IMR-90 (cell line): ENCODE measurements around the gene RBL2. TPM values are rescaled to one million over a fixed set of nuclear protein-coding genes. Genes with fewer than 3 reads are reported as not detected.

Source experiments
- ATAC-seq: fragments of 200-7000 bp; cut with Tn5 transposase; 2 replicates; pipeline ENCODE4 v1.9.1; 2020; ENCODE audit warnings: low read depth, mild to moderate bottlenecking, moderate library complexity
- BruUV-seq: library from RNA; stranded (reverse); fragments of 400-500 nt; replicated peaks from 2 replicates; lab custom pipeline; 2021; lab: Mats Ljungman, UMichigan
- CTCF ChIA-PET: fragments of 300-600 bp; formaldehyde crosslinking; extraction: SDS; loops from one replicate; lab custom pipeline; 2021; ENCODE audit warnings: antibody characterized with exemption; lab: Yijun Ruan, JAX
- POLR2A ChIA-PET: fragments of 300-600 bp; sonication (Branson Sonifier 250); formaldehyde crosslinking; loops from one replicate; lab custom pipeline; 2022; ENCODE audit warnings: antibody characterized with exemption; ENCODE audit not compliant: unreplicated experiment; lab: Charles Lee
- DNase-seq: peaks from one replicate; pipeline ENCODE4 v3.0.0; 2013
- H2AFZ ChIP-seq: replicated peaks from 2 replicates; pipeline ENCODE3; 2013; ENCODE audit warnings: low read length, mild to moderate bottlenecking; ENCODE audit not compliant: poor library complexity
- H2AK5ac ChIP-seq: 2 replicates; pipeline ENCODE4 v1.6.1; 2013; ENCODE audit warnings: low read depth, low read length, inconsistent platforms
- H2AK9ac ChIP-seq: replicated peaks from 2 replicates; pipeline ENCODE3; 2013; ENCODE audit warnings: mild to moderate bottlenecking, low read depth, low read length, moderate library complexity; ENCODE audit not compliant: poor library complexity
- H2BK120ac ChIP-seq: 2 replicates; pipeline ENCODE4 v1.6.1; 2013; ENCODE audit warnings: low read depth, low read length, inconsistent platforms
- H2BK15ac ChIP-seq: 3 replicates; pipeline ENCODE4 v1.6.1; 2013; ENCODE audit warnings: low read depth, low read length, inconsistent platforms
- H2BK20ac ChIP-seq: 2 replicates; pipeline ENCODE4 v1.6.1; 2013; ENCODE audit warnings: low read depth, mild to moderate bottlenecking, inconsistent platforms, low read length, moderate library complexity
- H2BK5ac ChIP-seq: 2 replicates; pipeline ENCODE4 v1.6.1; 2013; ENCODE audit warnings: mild to moderate bottlenecking, low read depth, low read length, inconsistent platforms; ENCODE audit not compliant: poor library complexity, severe bottlenecking
- H3K14ac ChIP-seq: replicated peaks from 2 replicates; pipeline ENCODE4 v1.6.1; 2013; ENCODE audit warnings: low read depth, low read length, inconsistent platforms
- H3K18ac ChIP-seq: 2 replicates; pipeline ENCODE4 v1.6.1; 2013; ENCODE audit warnings: low read depth, low read length, control low read depth
- H3K23ac ChIP-seq: 2 replicates; pipeline ENCODE4 v1.6.1; 2013; ENCODE audit warnings: low read depth, low read length, inconsistent platforms
- H3K27ac ChIP-seq: 2 replicates; pipeline ENCODE4 v1.5.1; 2013; ENCODE audit warnings: mild to moderate bottlenecking, control low read depth, low read length; ENCODE audit not compliant: insufficient read depth
- H3K27me3 ChIP-seq: 2 replicates; pipeline ENCODE4 v1.6.1; 2013; ENCODE audit warnings: low read length; ENCODE audit not compliant: control insufficient read depth, insufficient read depth
- H3K36me3 ChIP-seq: 2 replicates; pipeline ENCODE4 v1.6.1; 2013; ENCODE audit warnings: low read length, mixed read lengths; ENCODE audit not compliant: control insufficient read depth, insufficient read depth
- H3K4ac ChIP-seq: 2 replicates; pipeline ENCODE4 v1.6.1; 2013; ENCODE audit warnings: low read depth, low read length, inconsistent platforms
- H3K4me1 ChIP-seq: 2 replicates; pipeline ENCODE4 v1.6.1; 2013; ENCODE audit warnings: low read length, mixed read lengths; ENCODE audit not compliant: control insufficient read depth, insufficient read depth
- H3K4me2 ChIP-seq: 2 replicates; pipeline ENCODE4 v1.6.1; 2013; ENCODE audit warnings: low read depth, mild to moderate bottlenecking, control low read depth, low read length, moderate library complexity
- H3K4me3 ChIP-seq: 2 replicates; pipeline ENCODE4 v1.5.1; 2013; ENCODE audit warnings: low read depth, mild to moderate bottlenecking, control low read depth, low read length, moderate library complexity; ENCODE audit not compliant: insufficient read depth
- H3K56ac ChIP-seq: 2 replicates; pipeline ENCODE4 v1.6.1; 2013; ENCODE audit warnings: low read length, inconsistent platforms; ENCODE audit not compliant: insufficient read depth; ENCODE audit errors: extremely low read depth
- H3K79me1 ChIP-seq, 2 experiments: 2 replicates each; pipeline ENCODE4 v1.6.1; 2013; ENCODE audit warnings: low read length in 2 of 2, inconsistent platforms in 1 of 2, low read depth in 1 of 2
- H3K9ac ChIP-seq: 2 replicates; pipeline ENCODE4 v1.6.1; 2013; ENCODE audit warnings: low read depth, low read length, control low read depth
- H3K9me1 ChIP-seq: 2 replicates; pipeline ENCODE4 v1.6.1; 2013; ENCODE audit warnings: low read length, inconsistent platforms; ENCODE audit not compliant: insufficient read depth
- H3K9me3 ChIP-seq: 2 replicates; pipeline ENCODE4 v1.6.1; 2013; ENCODE audit warnings: low read length; ENCODE audit not compliant: control insufficient read depth, insufficient read depth
- H4K20me1 ChIP-seq: 2 replicates; pipeline ENCODE4 v1.6.1; 2013; ENCODE audit warnings: low read length, inconsistent platforms; ENCODE audit not compliant: insufficient read depth
- H4K5ac ChIP-seq: 2 replicates; pipeline ENCODE4 v1.6.1; 2013; ENCODE audit warnings: mild to moderate bottlenecking, low read depth, low read length, control low read depth
- H4K8ac ChIP-seq, 2 experiments: 2 replicates each; pipeline ENCODE4 v1.6.1; 2013; ENCODE audit warnings: low read depth in 2 of 2, low read length in 2 of 2, control low read depth in 1 of 2, inconsistent platforms in 1 of 2
- H4K91ac ChIP-seq: 2 replicates; pipeline ENCODE4 v1.6.1; 2013; ENCODE audit warnings: low read depth, low read length, inconsistent platforms; ENCODE audit not compliant: insufficient read depth
- BHLHE40 ChIP-seq: fragments of 150-350 bp; IDR thresholded peaks from 2 replicates; pipeline ENCODE4 v1.6.1; 2016; ENCODE audit warnings: mild to moderate bottlenecking, low read depth, low read length
- CEBPB ChIP-seq: IDR thresholded peaks from 2 replicates; pipeline ENCODE4 v1.6.1; 2012; ENCODE audit warnings: low read depth, low read length, improper control_type of control experiment
- CHD1 ChIP-seq: IDR thresholded peaks from 2 replicates; pipeline ENCODE4 v1.6.1; 2012; ENCODE audit warnings: low read depth, low read length, improper control_type of control experiment
- FOS ChIP-seq: fragments of 150-350 bp; IDR thresholded peaks from 2 replicates; pipeline ENCODE4 v1.6.1; 2016; ENCODE audit warnings: low read depth, low read length
- MAFK ChIP-seq: IDR thresholded peaks from 2 replicates; pipeline ENCODE4 v1.6.1; 2012; ENCODE audit warnings: low read depth, low read length, improper control_type of control experiment
- MAZ ChIP-seq: IDR thresholded peaks from 2 replicates; pipeline ENCODE4 v1.6.1; 2012; ENCODE audit warnings: low read depth, mild to moderate bottlenecking, low read length, improper control_type of control experiment, moderate library complexity, borderline replicate concordance
- MXI1 ChIP-seq: IDR thresholded peaks from 2 replicates; pipeline ENCODE4 v1.6.1; 2012; ENCODE audit warnings: low read depth, mild to moderate bottlenecking, low read length, moderate library complexity, borderline replicate concordance
- NFE2L2 ChIP-seq: fragments of 150-350 bp; IDR thresholded peaks from 2 replicates; pipeline ENCODE4 v1.6.1; 2016; ENCODE audit warnings: low read depth, mild to moderate bottlenecking, low read length
- POLR2A ChIP-seq: IDR thresholded peaks from 2 replicates; pipeline ENCODE4 v1.6.1; 2012; ENCODE audit warnings: mild to moderate bottlenecking, low read depth, low read length
- RAD21 ChIP-seq: IDR thresholded peaks from 2 replicates; pipeline ENCODE4 v1.6.1; 2012; ENCODE audit warnings: low read length, improper control_type of control experiment
- RCOR1 ChIP-seq: IDR thresholded peaks from 2 replicates; pipeline ENCODE4 v1.6.1; 2012; ENCODE audit warnings: mild to moderate bottlenecking, low read length, improper control_type of control experiment; ENCODE audit not compliant: insufficient replicate concordance
- SMC3 ChIP-seq: fragments of 150-350 bp; IDR thresholded peaks from 2 replicates; pipeline ENCODE4 v1.6.1; 2016; ENCODE audit warnings: low read depth, mild to moderate bottlenecking, antibody characterized with exemption, low read length, moderate library complexity
- WGBS, 2 experiments: methylation state at CpG; one replicate each; pipeline versions ENCODE4 v1.1.5 to v1.1.7; 2013; ENCODE audit warnings: missing lambda C conversion rate in 2 of 2; ENCODE audit not compliant: insufficient read length in 1 of 2; ENCODE audit errors: extremely low coverage in 2 of 2; 5-methylcytosine and 5-hydroxymethylcytosine counted together
- dilution Hi-C: fragments of 300-500 bp; cut with HindIII; formaldehyde crosslinking; loops from one replicate; pipeline ENCODE4 v1.14.3; 2018; ENCODE audit warnings: low sequenced_read_pairs; ENCODE audit not compliant: unreplicated experiment
- in situ Hi-C: fragments of 300-500 bp; cut with MboI; formaldehyde crosslinking; loops from 3 replicates; pipeline ENCODE4 v1.14.3; 2019; ENCODE audit warnings: low sequenced_read_pairs, inconsistent platforms, mixed read lengths
- intact Hi-C: fragments of 100-400 bp; cut with micrococcal nuclease; formaldehyde crosslinking; loops from 2 replicates; pipeline ENCODE4 v1.10.0; 2022
- polyA plus RNA-seq, 3 experiments: library from polyadenylated mRNA; depleted of rRNA; stranded (reverse); fragments of >200 nt; gene quantifications; 2 replicates each; pipeline ENCODE4 v1.2.3, GENCODE V29; 2012; ENCODE audit warnings: low replicate concordance in 1 of 3
- total RNA-seq: library from RNA; depleted of rRNA; stranded (reverse); fragments of >200 nt; gene quantifications from 2 replicates; pipeline ENCODE4 v1.2.3, GENCODE V29; 2012
- TF ChIP-seq, protein P1 (sequence below): conservative IDR thresholded peaks from 2 replicates; pipeline ENCODE4 v1.5.1; 2012; ENCODE audit warnings: mild to moderate bottlenecking, low read depth, low read length, improper control_type of control experiment
- TF ChIP-seq, protein P2 (sequence below): fragments of 150-350 bp; IDR thresholded peaks from 2 replicates; pipeline ENCODE4 v1.6.1; 2017; ENCODE audit warnings: mild to moderate bottlenecking, antibody characterized with exemption, low read length, low read depth

The RBL2 gene
- total and polyA plus RNA-seq, 2 of the 4 experiments (the other 2 are of a cell fraction): 19.7 to 23.4 TPM

DNA sequence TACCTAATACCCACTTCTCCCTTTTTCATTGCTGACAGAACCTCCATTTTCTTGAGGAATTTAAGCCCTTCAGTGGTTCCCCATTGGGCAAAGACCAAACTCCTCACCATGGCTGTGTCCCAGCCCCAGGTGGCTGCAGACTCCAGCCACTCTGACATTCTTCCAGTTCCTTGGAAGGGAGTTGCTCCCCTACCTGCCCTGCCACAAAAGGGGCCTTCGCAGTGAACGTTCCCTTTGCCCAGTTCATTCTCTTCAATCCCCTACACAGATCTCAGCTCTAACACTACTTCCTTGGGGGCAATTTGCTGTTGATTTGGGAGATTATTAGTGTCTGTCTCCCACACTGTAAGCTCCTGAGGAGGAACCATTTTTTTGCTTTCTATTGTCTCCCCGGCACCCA is 72.0 kb downstream of the RBL2 start:
- Histone ChIP-seq H3K4me3 (no peak overlapping the region), H3K27ac (no peak overlapping the region), H3K9me1 (0 out of 2 replicates have a peak, but pooled peaks cover 8% of the 10 kb centered on the region), H3K23ac (no peak overlapping the region), H4K91ac (no peak overlapping the region), H2AK5ac (no peak overlapping the region), H3K18ac (no peak overlapping the region), H3K4me2 (no peak overlapping the region), H4K5ac (no peak overlapping the region), H4K20me1 (no peaks in the 10 kb centered on the region), H3K36me3 (no peaks in the 10 kb centered on the region), H2AK9ac (no peak overlapping the region), H3K27me3 (no peaks in the 10 kb centered on the region), H3K4me1 (peaks cover 6% of the 10 kb centered on the region), H2BK5ac (no peak overlapping the region), H3K9ac (no peak overlapping the region), H3K79me1 (peaks cover 6 to 9% of the 10 kb centered on the region in 2 experiments; a peak in 3 of 4 replicates), H3K14ac (no peak overlapping the region), H3K56ac (no peak overlapping the region), H4K8ac (no peak overlapping the region), H3K4ac (no peak overlapping the region), H2BK15ac (no peak overlapping the region), H2BK20ac (no peak overlapping the region), H2BK120ac (no peak overlapping the region), H2AFZ (no peak overlapping the region), H3K9me3 (no peaks in the 10 kb centered on the region)
- DNase-seq (no peak), ATAC-seq (no peak)
- TF ChIP-seq FOS (no peak), MAZ (no peak), CHD1 (no peak), MAFK (no peak), SMC3 (no peak), POLR2A (no peak), RAD21 (no peak), BHLHE40 (no peak), NFE2L2 (no peak), CEBPB (no peak), RCOR1 (no peak), MXI1 (no peak)
- TF ChIP-seq, protein P1, sequence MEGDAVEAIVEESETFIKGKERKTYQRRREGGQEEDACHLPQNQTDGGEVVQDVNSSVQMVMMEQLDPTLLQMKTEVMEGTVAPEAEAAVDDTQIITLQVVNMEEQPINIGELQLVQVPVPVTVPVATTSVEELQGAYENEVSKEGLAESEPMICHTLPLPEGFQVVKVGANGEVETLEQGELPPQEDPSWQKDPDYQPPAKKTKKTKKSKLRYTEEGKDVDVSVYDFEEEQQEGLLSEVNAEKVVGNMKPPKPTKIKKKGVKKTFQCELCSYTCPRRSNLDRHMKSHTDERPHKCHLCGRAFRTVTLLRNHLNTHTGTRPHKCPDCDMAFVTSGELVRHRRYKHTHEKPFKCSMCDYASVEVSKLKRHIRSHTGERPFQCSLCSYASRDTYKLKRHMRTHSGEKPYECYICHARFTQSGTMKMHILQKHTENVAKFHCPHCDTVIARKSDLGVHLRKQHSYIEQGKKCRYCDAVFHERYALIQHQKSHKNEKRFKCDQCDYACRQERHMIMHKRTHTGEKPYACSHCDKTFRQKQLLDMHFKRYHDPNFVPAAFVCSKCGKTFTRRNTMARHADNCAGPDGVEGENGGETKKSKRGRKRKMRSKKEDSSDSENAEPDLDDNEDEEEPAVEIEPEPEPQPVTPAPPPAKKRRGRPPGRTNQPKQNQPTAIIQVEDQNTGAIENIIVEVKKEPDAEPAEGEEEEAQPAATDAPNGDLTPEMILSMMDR: no peak
- TF ChIP-seq, protein P2, sequence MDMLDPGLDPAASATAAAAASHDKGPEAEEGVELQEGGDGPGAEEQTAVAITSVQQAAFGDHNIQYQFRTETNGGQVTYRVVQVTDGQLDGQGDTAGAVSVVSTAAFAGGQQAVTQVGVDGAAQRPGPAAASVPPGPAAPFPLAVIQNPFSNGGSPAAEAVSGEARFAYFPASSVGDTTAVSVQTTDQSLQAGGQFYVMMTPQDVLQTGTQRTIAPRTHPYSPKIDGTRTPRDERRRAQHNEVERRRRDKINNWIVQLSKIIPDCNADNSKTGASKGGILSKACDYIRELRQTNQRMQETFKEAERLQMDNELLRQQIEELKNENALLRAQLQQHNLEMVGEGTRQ: no peak
- CTCF ChIA-PET: no interaction called here
- no CpG with 5 or more reads among the region's 3 CpGs for WGBS, 2 experiments
- no TSS peak for BruUV-seq
- intact Hi-C loops: no loop called here
- in situ Hi-C loops: no loop called here
- POLR2A ChIA-PET: no interaction called here
- dilution Hi-C loops: no loop called here
